GM12875 (cell line): Measurements from ENCODE around the gene PRPS2.
A peak's percentile ranks its signal among the peaks of the same experiment; 100 is the strongest.

ENCODE experiments used
- H3K4me3 ChIP-seq: one replicate; pipeline ENCODE4 v1.5.1; 2011; ENCODE audit warnings: low read depth, low read length, control low read depth
- CTCF ChIP-seq: IDR thresholded peaks from 2 replicates; pipeline ENCODE4 v1.5.1; 2011; ENCODE audit warnings: low read depth, mild to moderate bottlenecking, control low read depth, inconsistent platforms, low read length, moderate library complexity, borderline replicate concordance; ENCODE audit not compliant: insufficient read depth

The PRPS2 gene

DNA sequence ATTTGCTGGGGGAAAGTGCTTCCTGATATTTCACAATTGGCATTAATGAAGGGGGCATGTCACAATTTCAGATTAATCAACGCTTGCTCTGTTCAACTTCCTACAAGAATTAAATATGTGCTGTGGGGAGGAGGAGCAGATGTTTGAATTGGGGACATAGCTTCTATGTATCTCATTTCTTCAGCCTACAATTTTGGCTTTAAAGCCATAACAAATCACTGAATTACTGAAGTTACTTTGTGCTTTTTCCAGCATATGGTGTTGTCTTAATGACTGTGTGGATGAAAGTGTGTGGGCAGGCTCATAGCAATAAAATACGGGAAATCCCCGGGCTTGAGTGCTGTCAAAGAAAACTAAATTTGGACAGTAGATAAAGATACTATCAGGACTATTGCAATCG lies 76.5 kb downstream of the PRPS2 start:
- peak overlapping the region; percentile 46 for H3K4me3 ChIP-seq
- no peak for TF ChIP-seq CTCF

GRCh38 chrX:12868747-12869146 lies 77.5 kb downstream of the PRPS2 start:
- H3K4me3 ChIP-seq: peak overlapping the region; percentile 46
- no peak for TF ChIP-seq CTCF

DNA sequence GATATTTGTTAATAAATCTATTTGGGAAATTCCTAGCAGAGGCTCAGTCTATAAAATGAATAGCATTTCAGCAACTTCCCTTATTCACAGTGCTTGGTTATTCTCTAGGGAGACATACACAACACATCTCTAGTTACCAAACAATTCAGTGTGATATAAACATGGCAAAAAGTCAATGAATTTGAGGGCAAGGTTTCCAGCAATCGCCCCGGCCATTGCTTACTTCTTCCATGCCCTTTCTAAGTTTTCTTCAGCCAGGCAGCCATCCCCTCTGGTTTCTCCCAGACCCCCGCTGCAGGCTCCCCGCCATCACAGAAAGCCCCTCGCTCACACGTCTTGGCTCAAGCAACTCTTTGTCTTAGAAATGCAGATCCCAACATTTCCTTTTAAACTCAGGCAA lies 80.0 kb downstream of the PRPS2 start:
- H3K4me3 ChIP-seq: peak overlapping the region; percentile 16
- no peak for TF ChIP-seq CTCF

- TF ChIP-seq CTCF: no peak
- H3K4me3 ChIP-seq: no peak overlapping the region
Observed at GRCh38 chrX:12872741-12873140, 81.5 kb downstream of the PRPS2 start.
